ENCODE results near the gene SPRY2.

SPRY2 gene

DNA sequence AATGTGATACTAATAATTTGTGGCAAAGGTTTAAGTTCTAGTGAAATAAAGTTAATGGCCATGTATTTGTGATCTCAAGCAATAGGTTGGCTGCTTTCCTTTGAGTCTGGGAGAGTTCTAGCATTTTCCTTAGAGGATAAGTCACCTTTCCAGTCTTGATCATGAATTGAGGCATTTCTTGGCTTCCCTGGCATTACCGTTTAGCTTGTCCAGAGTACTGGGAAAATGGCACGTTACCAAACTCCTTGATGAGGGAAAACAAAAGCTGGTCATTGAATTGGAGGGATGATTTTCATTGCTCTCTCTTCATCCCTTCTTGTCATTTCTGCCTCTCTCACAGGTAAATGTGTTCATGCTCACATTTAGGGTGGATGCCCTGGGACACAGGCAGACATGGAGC lies 34.0 kb upstream of the SPRY2 start:
- no peaks in the 10 kb centered on the region for H3K27me3 ChIP-seq (ENCODE audit: control insufficient read depth in 5 of 5, insufficient read depth in 4 of 5, low read length in 5 of 5)
- peaks cover 0 to 14% (median 8%) of the 10 kb centered on the region in 5 donors for H3K4me1 ChIP-seq (ENCODE audit: control insufficient read depth in 5 of 5, insufficient read depth in 5 of 5, low read length in 5 of 5)
- H3K27ac ChIP-seq (ENCODE audit: low read depth, low read length), result no peak overlapping the region
- peak overlapping the region in 1 of 5 donors; percentile 46 for H3K9ac ChIP-seq (ENCODE audit: low read length in 5 of 5)
- H3K9me3 ChIP-seq (ENCODE audit: control insufficient read depth in 5 of 5, low read length in 5 of 5), result no peaks in the 10 kb centered on the region
- H3K4me3 ChIP-seq (ENCODE audit: low read depth in 1 of 5, low read length in 5 of 5), result peak overlapping the region in 1 of 5 donors; percentile 28
- H3K36me3 ChIP-seq (ENCODE audit: control insufficient read depth in 5 of 5, insufficient read depth in 5 of 5, low read length in 5 of 5), result no peaks in the 10 kb centered on the region

DNA sequence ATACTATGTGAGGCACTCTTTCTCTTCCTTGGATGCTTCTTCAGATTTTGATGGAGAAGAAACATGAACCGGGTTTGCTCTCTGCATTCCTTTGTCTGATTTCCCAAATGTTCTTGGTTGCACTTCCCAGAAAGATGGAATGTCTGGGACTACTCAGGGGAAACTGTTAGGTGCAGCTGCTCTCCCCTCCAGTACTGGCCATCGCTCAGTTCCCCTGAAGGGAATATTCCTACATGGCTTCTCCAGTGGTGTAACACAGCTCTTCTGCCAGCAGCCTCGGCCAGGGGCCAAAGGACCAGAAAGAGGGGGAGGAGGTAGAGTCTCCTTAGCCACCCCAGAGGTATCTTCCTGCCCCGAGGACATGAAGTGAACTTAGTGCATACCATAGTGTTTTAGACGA lies 33.5 kb upstream of the SPRY2 start:
- H3K9me3 ChIP-seq (ENCODE audit: control insufficient read depth in 5 of 5, low read length in 5 of 5), result no peaks in the 10 kb centered on the region
- H3K27me3 ChIP-seq (ENCODE audit: control insufficient read depth in 5 of 5, insufficient read depth in 4 of 5, low read length in 5 of 5), result no peaks in the 10 kb centered on the region
- peaks cover 0 to 14% (median 8%) of the 10 kb centered on the region in 5 donors for H3K4me1 ChIP-seq (ENCODE audit: control insufficient read depth in 5 of 5, insufficient read depth in 5 of 5, low read length in 5 of 5)
- H3K9ac ChIP-seq (ENCODE audit: low read length in 5 of 5), result peak overlapping the region in 1 of 5 donors; percentile 46
- H3K36me3 ChIP-seq (ENCODE audit: control insufficient read depth in 5 of 5, insufficient read depth in 5 of 5, low read length in 5 of 5), result no peaks in the 10 kb centered on the region
- H3K4me3 ChIP-seq (ENCODE audit: low read depth in 1 of 5, low read length in 5 of 5), result peak overlapping the region in 2 of 5 donors; percentile 2 to 28
- H3K27ac ChIP-seq (ENCODE audit: low read depth, low read length), result no peak overlapping the region

DNA sequence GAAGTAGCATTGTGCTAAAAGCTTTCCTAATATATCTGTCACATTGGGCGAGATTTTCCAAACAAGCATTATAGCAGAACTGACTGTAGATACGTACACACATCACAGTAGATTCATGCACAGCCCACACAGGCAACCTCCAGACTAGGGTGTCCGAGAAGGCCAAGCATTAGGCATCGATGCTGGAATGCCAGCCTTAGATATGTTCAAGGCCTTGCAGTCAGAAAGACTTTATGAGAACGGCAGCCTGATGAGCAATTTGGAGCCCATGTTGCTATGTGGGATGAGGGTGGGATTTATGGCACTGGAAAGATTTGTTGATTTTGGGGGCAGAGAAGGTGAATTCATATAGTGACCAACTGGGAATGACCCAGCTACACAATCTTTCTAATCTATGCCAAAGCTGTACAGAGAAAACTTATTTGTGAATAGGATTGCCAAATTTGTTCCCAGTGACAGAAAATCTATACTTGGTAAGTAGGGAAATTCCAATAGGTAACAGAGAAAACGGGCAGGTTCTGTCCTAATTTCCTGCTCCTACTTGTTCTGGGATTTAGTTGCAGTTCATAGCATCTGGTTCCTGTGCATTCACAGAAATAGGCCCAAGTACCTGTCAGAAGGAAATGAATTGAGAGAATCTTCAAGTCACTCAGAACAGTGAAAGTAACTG lies 31.0 kb upstream of the SPRY2 start:
- H3K9ac ChIP-seq (ENCODE audit: low read length in 5 of 5), result no peak overlapping the region
- no peak overlapping the region for H3K4me3 ChIP-seq (ENCODE audit: low read depth in 1 of 5, low read length in 5 of 5)
- no peaks in the 10 kb centered on the region for H3K9me3 ChIP-seq (ENCODE audit: control insufficient read depth in 5 of 5, low read length in 5 of 5)
- H3K36me3 ChIP-seq (ENCODE audit: control insufficient read depth in 5 of 5, insufficient read depth in 5 of 5, low read length in 5 of 5), result no peaks in the 10 kb centered on the region
- peaks cover 0 to 11% (median 8%) of the 10 kb centered on the region in 5 donors for H3K4me1 ChIP-seq (ENCODE audit: control insufficient read depth in 5 of 5, insufficient read depth in 5 of 5, low read length in 5 of 5)
- no peak overlapping the region for H3K27ac ChIP-seq (ENCODE audit: low read depth, low read length)
- H3K27me3 ChIP-seq (ENCODE audit: control insufficient read depth in 5 of 5, insufficient read depth in 4 of 5, low read length in 5 of 5), result no peaks in the 10 kb centered on the region

DNA sequence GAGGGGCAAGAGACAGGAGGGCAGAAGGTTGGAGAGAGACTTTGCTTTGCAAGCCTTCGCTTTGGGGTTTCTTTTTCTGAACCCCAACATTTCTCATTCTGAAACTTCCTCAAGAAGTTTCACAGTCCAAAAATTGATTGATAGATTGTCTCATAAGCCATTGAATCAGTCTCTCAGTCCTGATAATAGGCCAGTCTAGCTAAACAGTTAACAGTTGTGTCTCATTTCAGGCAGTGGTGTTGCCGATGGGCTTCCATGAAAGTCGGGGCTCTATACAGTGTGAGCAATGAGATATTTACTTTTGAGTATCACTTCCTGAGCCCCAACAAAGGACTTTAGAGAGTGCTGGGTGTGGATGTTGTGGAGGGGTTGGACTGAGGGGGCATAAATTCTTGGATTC lies 26.5 kb upstream of the SPRY2 start:
- Histone ChIP-seq H3K36me3 (ENCODE audit: control insufficient read depth in 5 of 5, insufficient read depth in 5 of 5, low read length in 5 of 5) (no peaks in the 10 kb centered on the region), H3K27ac (ENCODE audit: low read depth, low read length) (no peak overlapping the region), H3K9ac (ENCODE audit: low read length in 5 of 5) (no peak overlapping the region), H3K4me1 (ENCODE audit: control insufficient read depth in 5 of 5, insufficient read depth in 5 of 5, low read length in 5 of 5) (peaks cover 0 to 5% (median 2%) of the 10 kb centered on the region in 5 donors), H3K4me3 (ENCODE audit: low read depth in 1 of 5, low read length in 5 of 5) (no peak overlapping the region), H3K27me3 (ENCODE audit: control insufficient read depth in 5 of 5, insufficient read depth in 4 of 5, low read length in 5 of 5) (no peaks in the 10 kb centered on the region), H3K9me3 (ENCODE audit: control insufficient read depth in 5 of 5, low read length in 5 of 5) (no peaks in the 10 kb centered on the region)

- Histone ChIP-seq H3K27me3 (ENCODE audit: control insufficient read depth in 5 of 5, insufficient read depth in 4 of 5, low read length in 5 of 5) (no peaks in the 10 kb centered on the region), H3K27ac (ENCODE audit: low read depth, low read length) (no peak overlapping the region), H3K4me3 (ENCODE audit: low read depth in 1 of 5, low read length in 5 of 5) (peak overlapping the region in 2 of 5 donors; percentile 6 to 28), H3K9me3 (ENCODE audit: control insufficient read depth in 5 of 5, low read length in 5 of 5) (no peaks in the 10 kb centered on the region), H3K4me1 (ENCODE audit: control insufficient read depth in 5 of 5, insufficient read depth in 5 of 5, low read length in 5 of 5) (peaks cover 2 to 20% (median 18%) of the 10 kb centered on the region in 5 donors), H3K9ac (ENCODE audit: low read length in 5 of 5) (no peak overlapping the region), H3K36me3 (ENCODE audit: control insufficient read depth in 5 of 5, insufficient read depth in 5 of 5, low read length in 5 of 5) (no peaks in the 10 kb centered on the region)
Observed at GRCh38 chr13:80363890-80364503, 23.1 kb upstream of the SPRY2 start.

- H3K27ac ChIP-seq (ENCODE audit: low read depth, low read length), result no peak overlapping the region
- H3K27me3 ChIP-seq (ENCODE audit: control insufficient read depth in 5 of 5, insufficient read depth in 4 of 5, low read length in 5 of 5), result no peaks in the 10 kb centered on the region
Observed at GRCh38 chr13:80362481-80362880, 21.6 kb upstream of the SPRY2 start.

DNA sequence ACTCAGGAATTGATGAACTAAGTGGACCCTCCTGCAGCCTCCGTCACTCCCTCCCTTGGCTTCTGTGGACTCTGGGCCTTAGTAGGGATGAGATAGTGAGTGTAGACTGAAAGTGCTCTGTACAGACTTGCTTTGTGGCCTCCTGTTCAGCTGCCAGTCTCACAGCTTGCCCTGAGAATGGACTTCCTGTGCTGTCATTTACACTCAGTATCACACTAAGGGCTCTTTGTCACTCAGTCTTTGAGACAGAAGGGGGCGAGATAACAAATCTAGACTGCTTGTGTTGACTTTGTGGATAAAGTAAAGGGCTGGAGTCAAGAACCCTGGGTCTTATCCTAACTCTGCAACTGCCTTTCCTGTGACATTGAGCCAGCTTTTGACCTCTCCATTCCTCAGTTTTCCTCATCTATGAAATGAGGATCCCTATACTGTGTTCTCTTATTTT lies 21.0 kb upstream of the SPRY2 start:
- Histone ChIP-seq H3K9me3 (ENCODE audit: control insufficient read depth in 5 of 5, low read length in 5 of 5) (no peaks in the 10 kb centered on the region), H3K27ac (ENCODE audit: low read depth, low read length) (no peak overlapping the region), H3K4me3 (ENCODE audit: low read depth in 1 of 5, low read length in 5 of 5) (no peak overlapping the region), H3K36me3 (ENCODE audit: control insufficient read depth in 5 of 5, insufficient read depth in 5 of 5, low read length in 5 of 5) (no peaks in the 10 kb centered on the region), H3K4me1 (ENCODE audit: control insufficient read depth in 5 of 5, insufficient read depth in 5 of 5, low read length in 5 of 5) (peaks cover 2 to 20% (median 18%) of the 10 kb centered on the region in 5 donors), H3K9ac (ENCODE audit: low read length in 5 of 5) (no peak overlapping the region), H3K27me3 (ENCODE audit: control insufficient read depth in 5 of 5, insufficient read depth in 4 of 5, low read length in 5 of 5) (no peaks in the 10 kb centered on the region)

More at GRCh38 chr13:80362481-80362880, 21.6 kb upstream of the SPRY2 start:
- Histone ChIP-seq H3K9me3 (ENCODE audit: control insufficient read depth in 5 of 5, low read length in 5 of 5) (no peaks in the 10 kb centered on the region), H3K4me1 (ENCODE audit: control insufficient read depth in 5 of 5, insufficient read depth in 5 of 5, low read length in 5 of 5) (peaks cover 2 to 20% (median 18%) of the 10 kb centered on the region in 5 donors), H3K36me3 (ENCODE audit: control insufficient read depth in 5 of 5, insufficient read depth in 5 of 5, low read length in 5 of 5) (no peaks in the 10 kb centered on the region), H3K9ac (ENCODE audit: low read length in 5 of 5) (no peak overlapping the region), H3K4me3 (ENCODE audit: low read depth in 1 of 5, low read length in 5 of 5) (no peak overlapping the region)

- no peaks in the 10 kb centered on the region for H3K9me3 ChIP-seq (ENCODE audit: control insufficient read depth in 5 of 5, low read length in 5 of 5)
- H3K27ac ChIP-seq (ENCODE audit: low read depth, low read length), result no peak overlapping the region
- H3K36me3 ChIP-seq (ENCODE audit: control insufficient read depth in 5 of 5, insufficient read depth in 5 of 5, low read length in 5 of 5), result no peaks in the 10 kb centered on the region
- H3K4me3 ChIP-seq (ENCODE audit: low read depth in 1 of 5, low read length in 5 of 5), result no peak overlapping the region
- H3K4me1 ChIP-seq (ENCODE audit: control insufficient read depth in 5 of 5, insufficient read depth in 5 of 5, low read length in 5 of 5), result peaks cover 2 to 20% (median 18%) of the 10 kb centered on the region in 5 donors
- no peak overlapping the region for H3K9ac ChIP-seq (ENCODE audit: low read length in 5 of 5)
- no peaks in the 10 kb centered on the region for H3K27me3 ChIP-seq (ENCODE audit: control insufficient read depth in 5 of 5, insufficient read depth in 4 of 5, low read length in 5 of 5)
Observed at GRCh38 chr13:80361298-80361697, 20.4 kb upstream of the SPRY2 start.

- peaks cover 2 to 20% (median 18%) of the 10 kb centered on the region in 5 donors for H3K4me1 ChIP-seq (ENCODE audit: control insufficient read depth in 5 of 5, insufficient read depth in 5 of 5, low read length in 5 of 5)
- no peaks in the 10 kb centered on the region for H3K9me3 ChIP-seq (ENCODE audit: control insufficient read depth in 5 of 5, low read length in 5 of 5)
- no peak overlapping the region for H3K4me3 ChIP-seq (ENCODE audit: low read depth in 1 of 5, low read length in 5 of 5)
- no peaks in the 10 kb centered on the region for H3K27me3 ChIP-seq (ENCODE audit: control insufficient read depth in 5 of 5, insufficient read depth in 4 of 5, low read length in 5 of 5)
- no peaks in the 10 kb centered on the region for H3K36me3 ChIP-seq (ENCODE audit: control insufficient read depth in 5 of 5, insufficient read depth in 5 of 5, low read length in 5 of 5)
- no peak overlapping the region for H3K27ac ChIP-seq (ENCODE audit: low read depth, low read length)
- H3K9ac ChIP-seq (ENCODE audit: low read length in 5 of 5), result no peak overlapping the region
Observed at GRCh38 chr13:80360453-80360800, 19.5 kb upstream of the SPRY2 start.

DNA sequence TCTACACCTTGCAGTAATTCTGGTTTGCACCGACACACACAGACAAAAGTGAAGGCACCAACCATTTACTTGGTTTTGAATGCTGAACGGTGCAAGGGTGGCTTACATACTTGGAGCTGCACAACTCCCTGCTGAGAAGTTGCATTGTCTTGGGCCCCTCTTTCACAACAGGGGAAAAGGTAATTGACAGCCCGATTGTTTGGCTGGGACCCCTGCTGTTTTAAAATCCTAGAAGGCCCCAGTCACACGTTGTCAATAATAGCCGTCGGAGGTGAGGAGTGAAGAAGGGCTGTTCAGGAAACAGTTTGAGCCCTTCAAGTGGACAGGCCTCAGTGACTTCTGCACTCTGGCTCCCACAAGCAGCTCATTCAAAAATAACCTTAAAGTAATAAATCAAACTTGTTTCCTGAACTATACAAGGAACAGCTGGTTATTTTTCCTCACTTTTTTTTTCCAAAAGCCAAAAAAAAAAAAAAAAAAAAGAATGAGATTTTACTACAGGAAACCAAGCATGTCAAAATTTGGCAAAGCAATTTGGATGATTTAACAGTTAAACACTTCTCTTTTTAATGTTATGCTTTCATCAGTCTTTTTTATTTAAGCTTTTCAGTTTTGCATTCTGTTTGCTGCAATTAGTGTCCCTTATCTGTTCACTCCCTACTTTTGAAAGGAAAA lies 19.0 kb upstream of the SPRY2 start:
- no peaks in the 10 kb centered on the region for H3K9me3 ChIP-seq (ENCODE audit: control insufficient read depth in 5 of 5, low read length in 5 of 5)
- H3K27ac ChIP-seq (ENCODE audit: low read depth, low read length), result no peak overlapping the region
- no peak overlapping the region for H3K9ac ChIP-seq (ENCODE audit: low read length in 5 of 5)
- H3K4me1 ChIP-seq (ENCODE audit: control insufficient read depth in 5 of 5, insufficient read depth in 5 of 5, low read length in 5 of 5), result peaks cover 2 to 20% (median 18%) of the 10 kb centered on the region in 5 donors
- H3K4me3 ChIP-seq (ENCODE audit: low read depth in 1 of 5, low read length in 5 of 5), result no peak overlapping the region
- H3K36me3 ChIP-seq (ENCODE audit: control insufficient read depth in 5 of 5, insufficient read depth in 5 of 5, low read length in 5 of 5), result no peaks in the 10 kb centered on the region
- H3K27me3 ChIP-seq (ENCODE audit: control insufficient read depth in 5 of 5, insufficient read depth in 4 of 5, low read length in 5 of 5), result no peaks in the 10 kb centered on the region
